Muscle of leg (tissue), 11 donors: ENCODE data around the gene CACNA1H. TPM values are rescaled to one million over a fixed set of nuclear protein-coding genes. Genes with fewer than 3 reads are reported as not detected.

Experiments
- DNase-seq: peaks from one replicate; pipeline ENCODE4 v3.0.0; 2013
- H3K27ac ChIP-seq: one replicate; pipeline ENCODE4 v1.5.1; 2013; ENCODE audit warnings: mild to moderate bottlenecking, low read length, control low read depth
- H3K27me3 ChIP-seq: one replicate; pipeline ENCODE4 v1.6.1; 2013; ENCODE audit warnings: low read length; ENCODE audit not compliant: control insufficient read depth, insufficient read depth
- H3K36me3 ChIP-seq: one replicate; pipeline ENCODE4 v1.6.1; 2013; ENCODE audit warnings: low read length; ENCODE audit not compliant: control insufficient read depth, insufficient read depth
- H3K4me1 ChIP-seq: one replicate; pipeline ENCODE4 v1.6.1; 2013; ENCODE audit warnings: low read length; ENCODE audit not compliant: control insufficient read depth, insufficient read depth
- H3K4me3 ChIP-seq: one replicate; pipeline ENCODE4 v1.5.1; 2013; ENCODE audit warnings: low read length, control low read depth
- H3K9me3 ChIP-seq: replicated peaks from 2 replicates; pipeline ENCODE4 v1.6.1; 2013; ENCODE audit warnings: low read depth, low read length; ENCODE audit not compliant: control insufficient read depth
- WGBS: methylation state at CpG from one replicate; pipeline ENCODE4 v1.1.5; 2013; ENCODE audit warnings: missing lambda C conversion rate; ENCODE audit not compliant: insufficient coverage; 5-methylcytosine and 5-hydroxymethylcytosine counted together
- polyA plus RNA-seq, 8 donors: library from polyadenylated mRNA; unstranded; fragments of 120-200 nt; gene quantifications; one replicate each; pipeline versions ENCODE4 v1.2.1 to v1.2.3, GENCODE V29; 2013; ENCODE audit warnings: inconsistent platforms in 1 of 8, low replicate concordance in 1 of 8; ENCODE audit not compliant: insufficient read length in 8 of 8, insufficient read depth in 1 of 8
- total RNA-seq: library from RNA; stranded (reverse); fragments of 120-200 nt; gene quantifications from one replicate; pipeline ENCODE4 v1.2.4, GENCODE V29; 2013

CACNA1H gene
- total and polyA plus RNA-seq, 9 donors, result 20.7 to 56.0 (median 39.5) TPM

DNA sequence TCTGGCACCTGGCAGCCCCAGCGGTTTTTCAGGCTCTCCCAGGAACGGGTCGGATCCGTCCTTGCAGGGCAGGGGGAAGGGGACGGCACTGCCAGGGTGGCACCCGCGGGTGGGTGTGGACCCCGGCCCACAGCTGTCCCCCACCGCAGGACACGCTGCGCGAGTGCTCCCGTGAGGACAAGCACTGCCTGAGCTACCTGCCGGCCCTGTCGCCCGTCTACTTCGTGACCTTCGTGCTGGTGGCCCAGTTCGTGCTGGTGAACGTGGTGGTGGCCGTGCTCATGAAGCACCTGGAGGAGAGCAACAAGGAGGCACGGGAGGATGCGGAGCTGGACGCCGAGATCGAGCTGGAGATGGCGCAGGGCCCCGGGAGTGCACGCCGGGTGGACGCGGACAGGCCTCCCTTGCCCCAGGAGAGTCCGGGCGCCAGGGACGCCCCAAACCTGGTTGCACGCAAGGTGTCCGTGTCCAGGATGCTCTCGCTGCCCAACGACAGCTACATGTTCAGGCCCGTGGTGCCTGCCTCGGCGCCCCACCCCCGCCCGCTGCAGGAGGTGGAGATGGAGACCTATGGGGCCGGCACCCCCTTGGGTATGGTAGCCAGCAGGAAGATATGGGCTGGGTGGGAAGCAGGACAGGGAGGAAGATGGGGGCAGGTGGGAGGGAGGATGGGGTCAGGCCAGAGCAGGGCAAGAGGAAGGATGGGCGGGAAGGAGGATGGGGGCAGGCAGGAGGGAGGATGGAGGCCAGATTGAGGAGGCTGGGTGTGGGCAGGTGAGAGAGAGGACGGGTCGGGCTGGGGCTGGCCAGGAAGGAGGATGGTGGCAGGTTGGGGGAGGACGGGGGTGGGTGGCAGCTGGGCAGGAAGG, 65.4 kb downstream of the CACNA1H start:
- H3K27me3 ChIP-seq, result no peaks in the 10 kb centered on the region
- H3K36me3 ChIP-seq, result peaks cover 26% of the 10 kb centered on the region
- H3K4me1 ChIP-seq, result peaks cover 9% of the 10 kb centered on the region
- no peak overlapping the region for H3K4me3 ChIP-seq
- H3K9me3 ChIP-seq, result no peaks in the 10 kb centered on the region
- H3K27ac ChIP-seq, result no peak overlapping the region
- 87% methylated on average over 47 of the region's 49 CpGs for WGBS
- no peak for DNase-seq

DNA sequence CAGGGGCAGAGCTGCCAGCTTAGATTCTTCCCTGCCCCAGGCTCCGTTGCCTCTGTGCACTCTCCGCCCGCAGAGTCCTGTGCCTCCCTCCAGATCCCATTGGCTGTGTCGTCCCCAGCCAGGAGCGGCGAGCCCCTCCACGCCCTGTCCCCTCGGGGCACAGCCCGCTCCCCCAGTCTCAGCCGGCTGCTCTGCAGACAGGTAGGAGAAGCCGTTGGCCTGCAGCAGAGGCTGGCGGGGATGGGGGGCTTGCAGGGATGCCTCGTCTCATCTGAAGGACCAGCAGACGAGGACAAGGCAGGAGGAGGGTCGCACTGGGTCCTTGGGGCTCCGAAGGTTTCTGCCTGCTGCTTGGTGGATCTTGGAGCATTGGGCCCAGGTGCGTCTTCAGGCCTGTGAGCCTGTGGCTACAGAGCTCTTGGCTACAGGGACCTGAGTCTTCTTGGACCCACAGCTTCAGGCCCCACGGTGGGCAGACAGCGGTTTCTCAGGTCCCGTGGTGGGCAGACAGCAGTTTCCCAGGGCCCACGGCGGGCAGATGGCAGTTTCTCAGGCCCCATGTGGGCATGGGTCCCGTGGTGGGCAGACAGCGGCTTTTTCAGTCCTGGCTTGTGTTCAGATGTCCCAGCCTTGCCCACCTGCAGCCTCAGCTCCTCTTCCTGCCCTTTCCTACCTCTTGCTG, 66.2 kb downstream of the CACNA1H start:
- DNase-seq, result no peak
- Histone ChIP-seq H3K36me3 (peaks cover 22% of the 10 kb centered on the region), H3K4me1 (peaks cover 9% of the 10 kb centered on the region), H3K27ac (no peak overlapping the region), H3K9me3 (no peaks in the 10 kb centered on the region), H3K4me3 (no peak overlapping the region), H3K27me3 (no peaks in the 10 kb centered on the region)
- WGBS, result 84% methylated on average over 22 of the region's 24 CpGs

DNA sequence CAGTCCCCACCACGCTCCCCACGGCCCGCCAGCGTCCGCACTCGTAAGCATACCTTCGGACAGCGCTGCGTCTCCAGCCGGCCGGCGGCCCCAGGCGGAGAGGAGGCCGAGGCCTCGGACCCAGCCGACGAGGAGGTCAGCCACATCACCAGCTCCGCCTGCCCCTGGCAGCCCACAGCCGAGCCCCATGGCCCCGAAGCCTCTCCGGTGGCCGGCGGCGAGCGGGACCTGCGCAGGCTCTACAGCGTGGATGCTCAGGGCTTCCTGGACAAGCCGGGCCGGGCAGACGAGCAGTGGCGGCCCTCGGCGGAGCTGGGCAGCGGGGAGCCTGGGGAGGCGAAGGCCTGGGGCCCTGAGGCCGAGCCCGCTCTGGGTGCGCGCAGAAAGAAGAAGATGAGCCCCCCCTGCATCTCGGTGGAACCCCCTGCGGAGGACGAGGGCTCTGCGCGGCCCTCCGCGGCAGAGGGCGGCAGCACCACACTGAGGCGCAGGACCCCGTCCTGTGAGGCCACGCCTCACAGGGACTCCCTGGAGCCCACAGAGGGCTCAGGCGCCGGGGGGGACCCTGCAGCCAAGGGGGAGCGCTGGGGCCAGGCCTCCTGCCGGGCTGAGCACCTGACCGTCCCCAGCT, 67.3 kb downstream of the CACNA1H start:
- no peak overlapping the region for H3K4me3 ChIP-seq
- H3K36me3 ChIP-seq, result peaks cover 16% of the 10 kb centered on the region
- no peak for DNase-seq
- H3K27ac ChIP-seq, result no peak overlapping the region
- peaks cover 9% of the 10 kb centered on the region for H3K4me1 ChIP-seq
- WGBS, result 91% methylated on average over 55 of the region's 55 CpGs
- H3K27me3 ChIP-seq, result no peaks in the 10 kb centered on the region
- H3K9me3 ChIP-seq, result no peaks in the 10 kb centered on the region

DNA sequence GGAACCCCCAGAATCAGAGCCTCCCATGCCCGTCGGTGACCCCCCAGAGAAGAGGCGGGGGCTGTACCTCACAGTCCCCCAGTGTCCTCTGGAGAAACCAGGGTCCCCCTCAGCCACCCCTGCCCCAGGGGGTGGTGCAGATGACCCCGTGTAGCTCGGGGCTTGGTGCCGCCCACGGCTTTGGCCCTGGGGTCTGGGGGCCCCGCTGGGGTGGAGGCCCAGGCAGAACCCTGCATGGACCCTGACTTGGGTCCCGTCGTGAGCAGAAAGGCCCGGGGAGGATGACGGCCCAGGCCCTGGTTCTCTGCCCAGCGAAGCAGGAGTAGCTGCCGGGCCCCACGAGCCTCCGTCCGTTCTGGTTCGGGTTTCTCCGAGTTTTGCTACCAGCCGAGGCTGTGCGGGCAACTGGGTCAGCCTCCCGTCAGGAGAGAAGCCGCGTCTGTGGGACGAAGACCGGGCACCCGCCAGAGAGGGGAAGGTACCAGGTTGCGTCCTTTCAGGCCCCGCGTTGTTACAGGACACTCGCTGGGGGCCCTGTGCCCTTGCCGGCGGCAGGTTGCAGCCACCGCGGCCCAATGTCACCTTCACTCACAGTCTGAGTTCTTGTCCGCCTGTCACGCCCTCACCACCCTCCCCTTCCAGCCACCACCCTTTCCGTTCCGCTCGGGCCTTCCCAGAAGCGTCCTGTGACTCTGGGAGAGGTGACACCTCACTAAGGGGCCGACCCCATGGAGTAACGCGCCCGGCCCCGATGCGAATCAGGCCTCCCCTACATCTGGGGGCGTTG, 68.1 kb downstream of the CACNA1H start:
- H3K4me1 ChIP-seq, result peaks cover 9% of the 10 kb centered on the region
- H3K36me3 ChIP-seq, result peaks cover 16% of the 10 kb centered on the region
- H3K27me3 ChIP-seq, result no peaks in the 10 kb centered on the region
- H3K9me3 ChIP-seq, result no peaks in the 10 kb centered on the region
- no peak for DNase-seq
- WGBS, result 82% methylated on average over 38 of the region's 48 CpGs
- H3K4me3 ChIP-seq, result no peak overlapping the region
- H3K27ac ChIP-seq, result no peak overlapping the region

DNA sequence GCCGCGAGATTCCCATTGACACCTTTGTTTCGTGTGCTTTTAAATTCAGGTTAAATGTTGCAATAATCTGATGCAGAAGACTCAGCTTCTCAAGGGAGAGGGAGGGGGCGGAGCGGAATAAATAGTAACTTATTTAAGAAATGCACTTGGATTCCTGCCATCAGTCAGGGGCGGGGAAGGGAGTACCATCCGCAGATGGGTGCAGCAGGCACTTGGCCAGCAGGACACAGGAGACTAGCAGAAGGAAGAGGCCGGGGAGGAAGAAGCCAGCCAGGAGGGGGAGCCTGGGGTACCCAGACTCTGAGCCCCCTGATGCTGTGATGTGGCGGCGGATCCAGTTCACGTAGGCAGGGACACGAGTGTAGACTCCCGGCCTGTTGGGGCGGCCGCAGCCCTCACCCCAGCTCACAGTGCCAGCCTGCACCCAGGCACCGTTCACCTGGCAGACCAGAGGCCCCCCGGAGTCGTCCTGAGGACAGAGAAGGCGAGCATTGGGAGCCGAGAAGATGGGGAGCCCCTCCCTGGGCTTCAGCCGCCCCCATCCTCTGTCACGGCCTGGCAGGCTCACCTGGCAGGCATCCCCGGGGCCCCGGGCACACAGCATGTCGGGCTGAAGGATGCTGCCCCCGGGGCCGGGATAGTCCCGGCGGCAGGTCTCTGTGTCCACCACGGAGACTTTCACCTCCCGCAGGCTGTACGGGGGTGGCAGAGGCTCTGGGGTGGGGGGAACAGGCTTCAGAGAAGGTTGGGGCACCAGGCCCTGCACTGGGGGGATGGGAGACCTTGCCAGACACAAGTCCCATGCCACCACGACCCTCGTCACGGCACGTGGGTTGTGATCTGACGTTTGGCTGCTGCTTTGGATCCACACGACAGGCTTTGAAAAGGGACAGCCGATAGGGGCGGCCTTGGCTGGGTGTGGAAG, 69.0 kb downstream of the CACNA1H start:
- H3K4me1 ChIP-seq, result peaks cover 9% of the 10 kb centered on the region
- 79% methylated on average over 35 of the region's 40 CpGs for WGBS
- H3K9me3 ChIP-seq, result no peaks in the 10 kb centered on the region
- H3K4me3 ChIP-seq, result no peak overlapping the region
- peaks cover 16% of the 10 kb centered on the region for H3K36me3 ChIP-seq
- no peaks in the 10 kb centered on the region for H3K27me3 ChIP-seq
- DNase-seq, result peak; percentile 39
- H3K27ac ChIP-seq, result no peak overlapping the region

DNA sequence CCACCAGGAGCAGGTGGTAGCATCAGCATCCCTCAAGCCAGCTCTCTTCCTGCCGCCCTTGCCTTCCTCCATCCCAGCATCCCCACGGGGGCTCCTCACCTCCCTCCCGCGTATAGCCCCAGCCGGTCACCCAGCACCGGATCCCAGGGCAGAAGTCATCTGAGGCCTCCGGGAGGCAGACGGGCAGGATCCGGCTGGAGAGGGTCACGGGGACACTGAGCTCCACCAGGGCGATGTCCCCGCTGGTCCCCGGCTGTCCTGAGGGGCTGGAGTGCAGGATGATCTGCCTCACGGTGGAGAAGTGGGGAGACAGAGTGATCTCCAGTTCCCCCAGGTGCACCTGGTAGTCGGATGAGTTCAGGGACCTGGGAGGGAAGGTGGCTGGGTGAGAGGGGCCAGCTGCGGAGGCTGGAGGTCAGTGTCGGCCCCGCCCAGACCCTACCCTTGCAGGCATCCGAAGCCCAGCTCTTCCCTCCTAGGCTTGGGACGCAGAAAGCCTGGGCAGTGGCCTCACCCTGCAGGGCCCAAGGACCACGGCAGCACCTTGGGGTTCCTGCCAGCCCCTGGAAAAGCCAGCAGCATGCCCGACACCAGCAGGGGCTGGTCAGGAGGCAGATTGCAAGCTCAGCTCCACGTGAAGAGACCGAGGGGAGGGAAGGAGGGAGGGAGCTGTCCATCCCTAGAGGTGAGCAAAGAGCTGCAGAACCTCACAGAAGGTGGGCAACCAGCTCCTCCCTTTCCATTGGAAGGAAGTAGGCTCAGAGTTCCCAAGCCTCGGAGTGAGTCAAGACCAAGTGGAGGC, 69.8 kb downstream of the CACNA1H start:
- no peak for DNase-seq
- H3K9me3 ChIP-seq, result no peaks in the 10 kb centered on the region
- H3K4me3 ChIP-seq, result no peak overlapping the region
- H3K27me3 ChIP-seq, result no peaks in the 10 kb centered on the region
- H3K4me1 ChIP-seq, result peaks cover 9% of the 10 kb centered on the region
- H3K36me3 ChIP-seq, result peaks cover 11% of the 10 kb centered on the region
- H3K27ac ChIP-seq, result no peak overlapping the region
- 65% methylated on average over 23 of the region's 25 CpGs for WGBS

DNA sequence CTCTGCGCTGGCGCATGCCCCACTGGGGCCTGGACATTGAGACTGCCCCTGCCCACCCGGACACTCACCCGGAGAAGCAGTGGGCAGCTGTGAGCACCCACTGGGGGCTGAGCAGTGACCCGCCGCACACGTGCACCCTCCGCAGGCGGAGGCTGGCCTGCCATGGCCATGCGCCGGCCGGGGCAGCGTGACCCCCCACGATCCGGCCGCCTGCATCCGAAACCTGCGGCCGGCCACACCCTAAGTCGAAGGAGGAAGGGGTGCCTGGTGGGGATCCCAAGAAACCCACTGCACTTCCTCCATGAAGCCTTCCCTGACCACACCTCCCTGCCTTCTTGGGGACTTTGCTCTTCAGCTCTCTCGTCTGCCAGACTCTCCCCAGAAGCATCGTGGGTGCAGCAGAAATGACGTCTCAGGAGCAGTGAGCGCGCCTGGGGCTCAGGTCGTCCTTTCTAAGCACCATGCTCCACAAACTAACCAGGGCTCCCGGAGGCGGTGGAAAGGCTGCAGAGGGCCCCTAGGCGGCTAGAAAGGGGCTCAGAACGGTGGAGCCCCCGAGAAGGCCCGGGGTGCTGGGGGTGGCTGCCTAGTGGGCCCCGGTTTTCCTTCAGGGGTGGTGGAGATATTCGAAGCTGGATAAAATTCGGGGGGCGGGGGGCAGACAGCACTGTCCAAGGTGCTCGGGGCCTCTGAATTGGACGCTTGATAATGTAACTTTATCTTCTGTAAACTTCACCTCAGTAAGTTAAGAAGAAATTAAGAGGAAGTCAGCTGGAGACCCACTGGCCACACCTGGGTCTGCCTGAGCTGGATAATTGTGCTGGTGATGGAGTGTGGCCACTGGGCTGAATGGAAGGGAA, 70.7 kb downstream of the CACNA1H start:
- Histone ChIP-seq H3K4me1 (peaks cover 9% of the 10 kb centered on the region), H3K36me3 (peaks cover 7% of the 10 kb centered on the region), H3K27me3 (no peaks in the 10 kb centered on the region), H3K9me3 (no peaks in the 10 kb centered on the region), H3K27ac (no peak overlapping the region), H3K4me3 (no peak overlapping the region)
- WGBS, result 81% methylated on average over 32 of the region's 38 CpGs
- DNase-seq, result no peak

DNA sequence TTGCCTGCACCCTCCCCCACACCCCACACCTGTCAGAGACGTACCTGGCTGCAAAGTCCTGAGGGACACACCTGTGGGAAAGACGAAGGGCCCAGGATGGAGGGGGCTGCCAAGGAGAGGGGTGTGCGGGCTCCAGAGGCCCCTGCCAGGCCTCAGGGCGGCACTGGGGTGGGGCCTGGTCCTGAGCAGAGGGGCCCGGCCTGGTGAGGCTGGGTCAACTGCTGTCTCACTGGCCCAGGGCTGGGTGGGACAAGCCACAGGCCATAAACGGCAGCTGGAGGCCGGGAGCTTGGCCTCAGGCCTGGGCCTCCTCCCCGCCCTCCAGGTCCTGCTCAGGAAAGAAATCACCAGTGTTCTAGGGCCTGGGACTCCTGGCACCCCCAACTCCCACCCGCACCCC, 71.7 kb downstream of the CACNA1H start:
- DNase-seq, result no peak
- Histone ChIP-seq H3K27me3 (no peaks in the 10 kb centered on the region), H3K4me1 (peaks cover 9% of the 10 kb centered on the region), H3K9me3 (no peaks in the 10 kb centered on the region), H3K27ac (no peak overlapping the region), H3K36me3 (peaks cover 4% of the 10 kb centered on the region), H3K4me3 (no peak overlapping the region)
- 73% methylated on average over 8 of the region's 9 CpGs for WGBS
